Keratinocyte (primary cell): ENCODE measurements around the gene PLEKHH1. TPM values are rescaled to one million over a fixed set of nuclear protein-coding genes. Genes with fewer than 3 reads are reported as not detected.

ENCODE experiments used
- DNase-seq: peaks from one replicate; pipeline ENCODE4 v3.0.0-alpha.2; 2011; ENCODE audit warnings: low read depth, missing footprints, low spot score
- FAIRE-seq: peaks from 2 replicates; lab custom pipeline; 2011; peaks lifted over from hg19 to GRCh38; lab: Jason Lieb, UNC
- H2AFZ ChIP-seq: 2 replicates; pipeline ENCODE4 v1.6.0; 2012; ENCODE audit warnings: low read length, control low read depth, inconsistent platforms; ENCODE audit not compliant: control insufficient read depth
- H3K27ac ChIP-seq: 2 replicates; pipeline ENCODE4 v1.5.1; 2011; ENCODE audit warnings: low read length; ENCODE audit not compliant: control insufficient read depth, insufficient read depth
- H3K27me3 ChIP-seq: 3 replicates; pipeline ENCODE4 v1.6.0; 2011; ENCODE audit warnings: low read length; ENCODE audit not compliant: control insufficient read depth, insufficient read depth; ENCODE audit errors: extremely low read depth
- H3K36me3 ChIP-seq, 2 experiments: 2 replicates in 1 of 2; 3 replicates in 1 of 2; pipeline ENCODE4 v1.5.1; 2011; ENCODE audit warnings: low read length in 2 of 2, mild to moderate bottlenecking in 1 of 2; ENCODE audit not compliant: control insufficient read depth in 2 of 2, insufficient read depth in 2 of 2; ENCODE audit errors: extremely low read depth in 1 of 2
- H3K4me1 ChIP-seq: 3 replicates; pipeline ENCODE4 v1.5.1; 2011; ENCODE audit warnings: low read length; ENCODE audit not compliant: control insufficient read depth, insufficient read depth; ENCODE audit errors: extremely low read depth
- H3K4me2 ChIP-seq: 3 replicates; pipeline ENCODE4 v1.6.0; 2011; ENCODE audit warnings: low read depth, low read length; ENCODE audit not compliant: control insufficient read depth, insufficient read depth; ENCODE audit errors: extremely low read depth
- H3K4me3 ChIP-seq, 3 experiments: fragments of 200-600 bp in 1 of 3; sonication (generic) in 1 of 3; 2 replicates in 2 of 3; 3 replicates in 1 of 3; pipeline ENCODE4 v1.5.1; 2011 to 2016; ENCODE audit warnings: low read length in 3 of 3, mild to moderate bottlenecking in 3 of 3, control low read depth in 2 of 3, inconsistent platforms in 1 of 3, low read depth in 1 of 3, mixed read lengths in 1 of 3, mixed run types in 1 of 3, moderate library complexity in 1 of 3; ENCODE audit not compliant: control insufficient read depth in 2 of 3, insufficient read depth in 2 of 3; ENCODE audit errors: extremely low read depth in 1 of 3
- H3K79me2 ChIP-seq: 2 replicates; pipeline ENCODE4 v1.6.0; 2012; ENCODE audit warnings: low read length; ENCODE audit not compliant: control insufficient read depth, insufficient read depth
- H3K9ac ChIP-seq: 3 replicates; pipeline ENCODE4 v1.6.0; 2011; ENCODE audit warnings: low read length; ENCODE audit not compliant: control insufficient read depth, insufficient read depth; ENCODE audit errors: extremely low read depth
- H3K9me1 ChIP-seq: 3 replicates; pipeline ENCODE4 v1.6.0; 2011; ENCODE audit warnings: low read length; ENCODE audit not compliant: control insufficient read depth, insufficient read depth; ENCODE audit errors: extremely low read depth
- H3K9me3 ChIP-seq: 2 replicates; pipeline ENCODE4 v1.5.1; 2012; ENCODE audit warnings: low read depth, low read length; ENCODE audit not compliant: control insufficient read depth
- H4K20me1 ChIP-seq: 3 replicates; pipeline ENCODE4 v1.6.0; 2011; ENCODE audit warnings: low read length; ENCODE audit not compliant: control insufficient read depth, insufficient read depth; ENCODE audit errors: extremely low read depth
- EZH2 ChIP-seq: IDR thresholded peaks from one replicate; pipeline ENCODE4 v1.6.1; 2012; ENCODE audit warnings: inconsistent platforms, mild to moderate bottlenecking, low read length, moderate library complexity
- dilution Hi-C: fragments of 300-500 bp; cut with MboI; formaldehyde crosslinking; loops from one replicate; pipeline ENCODE4 v1.7.0; 2020; ENCODE audit warnings: low sequenced_read_pairs; ENCODE audit not compliant: extremely low pct_ligation_motif_present
- polyA plus RNA-seq, 5 experiments: library from polyadenylated mRNA; depleted of rRNA in 3 of 5; stranded (reverse) in 3 of 5; stranded (forward) in 1 of 5; unstranded in 1 of 5; fragments of >200 nt; gene quantifications; 1 replicate in 1 of 5; 2 replicates in 3 of 5; 3 replicates in 1 of 5; pipeline versions ENCODE4 v1.2.1 to v1.2.3, GENCODE V29; 2011 to 2012; ENCODE audit warnings: missing spikeins in 2 of 5, low read depth in 1 of 5, low replicate concordance in 1 of 5
- TF ChIP-seq, protein P1 (sequence below), 3 experiments: IDR thresholded peaks in 1 of 3; conservative IDR thresholded peaks in 1 of 3; optimal IDR thresholded peaks in 1 of 3; 2 replicates in 2 of 3; 3 replicates in 1 of 3; pipeline versions ENCODE3 to v1.5.1; 2011; ENCODE audit warnings: low read length in 3 of 3, mild to moderate bottlenecking in 3 of 3, moderate library complexity in 2 of 3, control low read depth in 1 of 3, inconsistent platforms in 1 of 3; ENCODE audit not compliant: insufficient read depth in 2 of 3; ENCODE audit errors: extremely low read depth in 1 of 3

The PLEKHH1 gene
- polyA plus RNA-seq, 1 donor (not counting 4 experiments of a cell fraction or from before 2014, with no cell fraction given): 4.4 TPM

DNA sequence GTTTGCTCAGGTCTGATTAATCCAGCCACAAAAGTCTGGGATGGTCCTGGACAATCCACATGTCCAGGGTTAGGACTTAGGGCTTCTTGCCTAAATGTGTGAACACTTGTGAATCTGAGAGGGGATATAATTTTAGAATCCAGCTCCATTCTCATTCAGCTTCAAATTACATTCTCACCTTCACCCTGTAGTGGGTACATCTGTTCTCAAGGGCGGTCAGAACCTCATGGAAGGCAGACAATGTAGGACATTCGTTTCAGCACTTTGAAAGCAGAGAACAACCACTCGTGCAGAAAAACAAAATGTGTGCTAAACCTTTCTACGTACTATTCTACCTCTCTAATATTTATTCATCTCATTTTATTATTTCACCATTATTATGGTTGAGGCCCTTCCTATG lies 45.8 kb upstream of the PLEKHH1 start:
- Histone ChIP-seq H3K27me3 (peaks cover 4% of the 10 kb centered on the region), H3K4me1 (peaks cover 5% of the 10 kb centered on the region), H3K27ac (no peak overlapping the region), H3K4me2 (no peak overlapping the region), H3K4me3 (no peak overlapping the region), H3K79me2 (no peaks in the 10 kb centered on the region), H3K9ac (no peak overlapping the region), H3K9me3 (no peaks in the 10 kb centered on the region), H2AFZ (no peak overlapping the region), H3K36me3 (no peaks in the 10 kb centered on the region), H3K9me1 (no peaks in the 10 kb centered on the region), H4K20me1 (no peaks in the 10 kb centered on the region)
- FAIRE-seq (no peak), DNase-seq (no peak)
- TF ChIP-seq, protein P1, sequence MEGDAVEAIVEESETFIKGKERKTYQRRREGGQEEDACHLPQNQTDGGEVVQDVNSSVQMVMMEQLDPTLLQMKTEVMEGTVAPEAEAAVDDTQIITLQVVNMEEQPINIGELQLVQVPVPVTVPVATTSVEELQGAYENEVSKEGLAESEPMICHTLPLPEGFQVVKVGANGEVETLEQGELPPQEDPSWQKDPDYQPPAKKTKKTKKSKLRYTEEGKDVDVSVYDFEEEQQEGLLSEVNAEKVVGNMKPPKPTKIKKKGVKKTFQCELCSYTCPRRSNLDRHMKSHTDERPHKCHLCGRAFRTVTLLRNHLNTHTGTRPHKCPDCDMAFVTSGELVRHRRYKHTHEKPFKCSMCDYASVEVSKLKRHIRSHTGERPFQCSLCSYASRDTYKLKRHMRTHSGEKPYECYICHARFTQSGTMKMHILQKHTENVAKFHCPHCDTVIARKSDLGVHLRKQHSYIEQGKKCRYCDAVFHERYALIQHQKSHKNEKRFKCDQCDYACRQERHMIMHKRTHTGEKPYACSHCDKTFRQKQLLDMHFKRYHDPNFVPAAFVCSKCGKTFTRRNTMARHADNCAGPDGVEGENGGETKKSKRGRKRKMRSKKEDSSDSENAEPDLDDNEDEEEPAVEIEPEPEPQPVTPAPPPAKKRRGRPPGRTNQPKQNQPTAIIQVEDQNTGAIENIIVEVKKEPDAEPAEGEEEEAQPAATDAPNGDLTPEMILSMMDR (optimal IDR thresholded peaks at IDR 0.05 in 1 of 3, IDR thresholded peaks at IDR 0.05 in 1 of 3, conservative IDR thresholded peaks at IDR 0.05 in 1 of 3; ENCODE audit: extremely low read depth in 1 of 3, insufficient read depth in 2 of 3, low read length in 3 of 3): no peak
- no peak for TF ChIP-seq EZH2
- dilution Hi-C loops: no loop called here

- H4K20me1 ChIP-seq: no peaks in the 10 kb centered on the region
- H3K4me2 ChIP-seq: no peak within 1 kb of the TSS
- no peak for DNase-seq
- H2AFZ ChIP-seq: no peak within 1 kb of the TSS
- no peaks in the 10 kb centered on the region for H3K36me3 ChIP-seq
- no peaks in the 10 kb centered on the region for H3K9me1 ChIP-seq
- H3K4me1 ChIP-seq: peaks cover 5% of the 10 kb centered on the region
- no peak within 1 kb of the TSS for H3K4me3 ChIP-seq
- no peak within 1 kb of the TSS for H3K27ac ChIP-seq
- peaks cover 4% of the 10 kb centered on the region for H3K27me3 ChIP-seq
- dilution Hi-C loops: no loop called here
- H3K79me2 ChIP-seq: no peaks in the 10 kb centered on the region
- no peak within 1 kb of the TSS for H3K9ac ChIP-seq
- no peaks in the 10 kb centered on the region for H3K9me3 ChIP-seq
- TF ChIP-seq EZH2: no peak
- TF ChIP-seq, protein P1 (optimal IDR thresholded peaks at IDR 0.05 in 1 of 3, IDR thresholded peaks at IDR 0.05 in 1 of 3, conservative IDR thresholded peaks at IDR 0.05 in 1 of 3; ENCODE audit: extremely low read depth in 1 of 3, insufficient read depth in 2 of 3, low read length in 3 of 3): no peak
- FAIRE-seq: no peak
These were observed 44.9 kb upstream of the PLEKHH1 start, which contains the start of gene TMEM229B for GRCh38 chr14:67487937-67488893. Gene TMEM229B (minus strand): TSS chr14:67488721. CDS start chr14:67473923, 14,798 bp downstream.
